ENCODE measurements around the gene ZC3H7A. TPM values are rescaled to one million over a fixed set of nuclear protein-coding genes. Genes with fewer than 3 reads are reported as not detected.

The ZC3H7A gene
- total and polyA plus RNA-seq, 2 of the 13 experiments (the other 11 are each of a cell fraction or from before 2014, with no cell fraction given): 29.2 to 36.8 TPM

DNA sequence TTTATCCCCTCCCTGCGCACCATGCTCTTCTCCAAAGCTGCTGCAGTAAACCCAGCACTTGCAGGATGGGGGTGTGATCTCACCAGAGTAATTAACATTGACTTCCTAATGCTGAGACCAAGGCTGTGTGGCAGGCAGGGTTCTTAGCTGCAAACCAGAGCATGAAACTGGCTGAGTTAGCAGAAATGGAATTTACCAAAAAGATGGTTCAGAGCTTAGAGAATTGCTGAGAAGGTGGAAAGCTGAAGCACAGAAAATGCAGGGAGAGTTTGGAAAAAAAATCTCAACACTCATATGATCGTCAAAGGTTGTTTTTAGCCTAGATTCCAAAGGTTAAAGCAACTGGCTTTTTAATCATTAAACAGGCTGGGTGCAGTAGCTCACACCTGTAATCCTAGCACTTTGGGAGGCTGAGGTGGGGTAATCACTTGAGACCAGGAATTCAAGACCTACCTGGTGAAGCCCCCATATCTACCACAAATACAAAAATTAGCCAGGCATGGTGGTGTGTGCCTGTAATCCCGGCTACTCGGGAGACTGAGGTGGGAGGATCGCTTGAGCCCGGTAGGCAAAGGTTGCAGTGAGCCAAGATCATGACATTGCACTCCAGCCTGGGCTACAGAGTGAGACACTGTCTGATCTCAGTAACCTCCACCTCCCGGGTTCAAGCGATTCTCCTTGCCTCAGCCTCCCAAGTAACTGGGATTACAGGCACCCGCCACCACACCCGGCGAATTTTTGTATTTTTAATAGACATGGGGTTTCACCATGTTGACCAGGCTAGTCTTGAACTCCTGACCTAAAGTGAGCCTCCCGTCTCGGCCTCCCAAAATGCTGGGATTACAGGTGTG, 48.4 kb downstream of the ZC3H7A start (continued):
- TF ChIP-seq SMARCE1 (IDR thresholded peaks at IDR 0.05; ENCODE audit: borderline replicate concordance) (no peak), ZNF782 (CRISPR knock-in tag; IDR thresholded peaks at IDR 0.05; ENCODE audit: borderline replicate concordance) (0 out of 2 replicates have a peak, but pooled peaks have one; percentile 1), TCF7 (IDR thresholded peaks at IDR 0.05; ENCODE audit: low read depth) (no peak), ZNF619 (CRISPR knock-in tag; IDR thresholded peaks at IDR 0.05) (0 out of 2 replicates have a peak, but pooled peaks have one; percentile 83), SP4 (CRISPR knock-in tag; IDR thresholded peaks at IDR 0.05) (no peak), SNAPC2 (CRISPR knock-in tag; IDR thresholded peaks at IDR 0.05) (no peak), ZNF615 (CRISPR knock-in tag; IDR thresholded peaks at IDR 0.05; ENCODE audit: borderline replicate concordance) (no peak), ZNF407 (CRISPR knock-in tag; IDR thresholded peaks at IDR 0.05; ENCODE audit: not compliant biosample characterization) (no peak), ZUFSP (CRISPR knock-in tag; IDR thresholded peaks at IDR 0.05; ENCODE audit: borderline replicate concordance) (no peak), RFXANK (CRISPR knock-in tag; IDR thresholded peaks at IDR 0.05) (no peak), ELF4 (CRISPR knock-in tag; IDR thresholded peaks at IDR 0.05; ENCODE audit: borderline replicate concordance) (no peak), ZNF343 (CRISPR knock-in tag; IDR thresholded peaks at IDR 0.05) (0 out of 2 replicates have a peak, but pooled peaks have one; percentile 55), ZNF605 (CRISPR knock-in tag; IDR thresholded peaks at IDR 0.05) (no peak), CBX2 (IDR thresholded peaks at IDR 0.05; ENCODE audit: low read depth, low read length) (no peak), CBX2 (CRISPR knock-in tag; IDR thresholded peaks at IDR 0.05; ENCODE audit: low read depth) (no peak), ZNF317 (CRISPR knock-in tag; IDR thresholded peaks at IDR 0.05) (0 out of 2 replicates have a peak, but pooled peaks have one; percentile 37), ZSCAN31 (CRISPR knock-in tag; IDR thresholded peaks at IDR 0.05; ENCODE audit: low read depth) (0 out of 2 replicates have a peak, but pooled peaks have one; percentile 27), ZNF670 (CRISPR knock-in tag; IDR thresholded peaks at IDR 0.05; ENCODE audit: borderline replicate concordance) (0 out of 2 replicates have a peak, but pooled peaks have one; percentile 38)
- TF ChIP-seq, protein P1, sequence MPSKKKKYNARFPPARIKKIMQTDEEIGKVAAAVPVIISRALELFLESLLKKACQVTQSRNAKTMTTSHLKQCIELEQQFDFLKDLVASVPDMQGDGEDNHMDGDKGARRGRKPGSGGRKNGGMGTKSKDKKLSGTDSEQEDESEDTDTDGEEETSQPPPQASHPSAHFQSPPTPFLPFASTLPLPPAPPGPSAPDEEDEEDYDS (CRISPR knock-in tag; IDR thresholded peaks at IDR 0.05): peak; percentile 72; the same call in 1 of the 2 replicates

Data from HepG2 (cell line).